ENCODE data around the gene IPO7.
"Not testable (repeated sequence)": the region's sequence is repeated elsewhere in the genome, so short reads cannot be mapped to it uniquely, and the experiment has no call there.

GRCh38 chr11:9360862-9361622 lies 23.4 kb upstream of the IPO7 start:
- not testable (repeated sequence) for TF ChIP-seq CTCF (IDR thresholded peaks at IDR 0.05; ENCODE audit: low read depth, low read length); MAX (IDR thresholded peaks at IDR 0.05; ENCODE audit: low read depth, low read length); POLR2A (IDR thresholded peaks at IDR 0.05; ENCODE audit: extremely low read depth, insufficient read length)

Measured in NB4 (cell line).